GM12878 (cell line): ENCODE data around the gene INO80E. TPM values are rescaled to one million over a fixed set of nuclear protein-coding genes. Genes with fewer than 3 reads are reported as not detected.

Source experiments
- ATAC-seq: fragments of 200-7000 bp; cut with Tn5 transposase; 3 replicates; pipeline ENCODE4 v1.9.1; 2020; ENCODE audit warnings: mild to moderate bottlenecking, moderate library complexity
- BruUV-seq: library from RNA; stranded (reverse); fragments of 400-500 nt; replicated peaks from 2 replicates; lab custom pipeline; 2021; lab: Mats Ljungman, UMichigan
- CTCF ChIA-PET: fragments of 300-600 bp; sonication (Branson Sonifier 250); formaldehyde crosslinking; extraction: SDS; loops from one replicate; lab custom pipeline; 2021; ENCODE audit warnings: inconsistent platforms; lab: Yijun Ruan, JAX
- POLR2A ChIA-PET: fragments of 350-600 bp; formaldehyde crosslinking; extraction: SDS; loops from one replicate; lab custom pipeline; 2021; ENCODE audit warnings: inconsistent platforms; lab: Charles Lee
- RAD21 ChIA-PET: fragments of 300-600 bp; sonication (Branson Sonifier 250); formaldehyde crosslinking; loops from one replicate; lab custom pipeline; 2023; ENCODE audit warnings: antibody characterized with exemption; ENCODE audit not compliant: unreplicated experiment; lab: Charles Lee
- SMC1A ChIA-PET: fragments of 300-600 bp; sonication (Branson Sonifier 250); formaldehyde crosslinking; loops from one replicate; lab custom pipeline; 2023; ENCODE audit not compliant: unreplicated experiment, uncharacterized antibody; lab: Charles Lee
- DNase-seq: peaks from one replicate; pipeline ENCODE4 v3.0.0-alpha.2; 2011; ENCODE audit warnings: low read depth, low spot score
- FAIRE-seq: peaks from 3 replicates; lab custom pipeline; 2011; peaks lifted over from hg19 to GRCh38; lab: Jason Lieb, UNC
- H2AFZ ChIP-seq: 2 replicates; pipeline ENCODE4 v1.6.0; 2011; ENCODE audit warnings: low read depth, low read length, control low read depth; ENCODE audit not compliant: control insufficient read depth
- H3K27ac ChIP-seq: 2 replicates; pipeline ENCODE4 v1.5.1; 2011; ENCODE audit warnings: control low read depth; ENCODE audit not compliant: control insufficient read depth, insufficient read depth
- H3K27me3 ChIP-seq, 2 experiments: replicated peaks in 1 of 2; 2 replicates each; pipeline versions ENCODE4 v1.6.0 to v1.6.1; 2011; ENCODE audit warnings: low read length in 1 of 2; ENCODE audit not compliant: control insufficient read depth in 2 of 2, insufficient read depth in 2 of 2
- H3K36me3 ChIP-seq, 2 experiments: 2 replicates each; pipeline ENCODE4 v1.5.1; 2011; ENCODE audit warnings: low read length in 1 of 2; ENCODE audit not compliant: control insufficient read depth in 2 of 2, insufficient read depth in 2 of 2
- H3K4me1 ChIP-seq: 2 replicates; pipeline ENCODE4 v1.6.1; 2011; ENCODE audit warnings: mild to moderate bottlenecking, low read length, moderate library complexity, mixed read lengths; ENCODE audit not compliant: control insufficient read depth, insufficient read depth
- H3K4me2 ChIP-seq: 2 replicates; pipeline ENCODE4 v1.6.0; 2011; ENCODE audit warnings: control low read depth; ENCODE audit not compliant: control insufficient read depth, insufficient read depth
- H3K4me3 ChIP-seq: fragments of 200-600 bp; sonication (generic); 2 replicates; pipeline ENCODE4 v1.5.1; 2016
- H3K79me2 ChIP-seq: 2 replicates; pipeline ENCODE4 v1.6.0; 2011; ENCODE audit warnings: low read length; ENCODE audit not compliant: control insufficient read depth, insufficient read depth
- H3K9ac ChIP-seq: 2 replicates; pipeline ENCODE4 v1.8.0; 2011; ENCODE audit warnings: low read length, control low read depth, mixed read lengths; ENCODE audit not compliant: control insufficient read depth, insufficient read depth
- H3K9me3 ChIP-seq: replicated peaks from 3 replicates; pipeline ENCODE4 v1.5.1; 2011; ENCODE audit warnings: mild to moderate bottlenecking, low read length; ENCODE audit not compliant: control insufficient read depth, insufficient read depth
- H4K20me1 ChIP-seq: 2 replicates; pipeline ENCODE4 v1.6.0; 2011; ENCODE audit not compliant: control insufficient read depth, insufficient read depth
- FOXM1 ChIP-seq: IDR thresholded peaks from 2 replicates; pipeline ENCODE4 v1.6.1; 2012; ENCODE audit warnings: low read depth, mild to moderate bottlenecking, inconsistent platforms, low read length, moderate library complexity
- GATAD2B ChIP-seq: fragments of 450-650 bp; conservative IDR thresholded peaks from 2 replicates; pipeline ENCODE4 v1.6.1; 2017; ENCODE audit warnings: low read depth, mild to moderate bottlenecking, moderate library complexity
- HCFC1 ChIP-seq: fragments of 150-350 bp; IDR thresholded peaks from 2 replicates; pipeline ENCODE4 v1.6.1; 2014; ENCODE audit warnings: low read length
- HDGF ChIP-seq: fragments of 450-650 bp; IDR thresholded peaks from 2 replicates; pipeline ENCODE4 v1.6.1; 2016; ENCODE audit warnings: antibody characterized with exemption
- MXI1 ChIP-seq: fragments of 150-350 bp; IDR thresholded peaks from 2 replicates; pipeline ENCODE4 v1.6.1; 2011; ENCODE audit warnings: low read depth, mild to moderate bottlenecking, inconsistent platforms, low read length, improper control_type of control experiment
- POU2F2 ChIP-seq: IDR thresholded peaks from 3 replicates; pipeline ENCODE4 v1.6.1; 2011; ENCODE audit warnings: low read depth, mild to moderate bottlenecking, low read length, borderline replicate concordance
- SMC3 ChIP-seq: IDR thresholded peaks from 2 replicates; pipeline ENCODE4 v1.6.1; 2011; ENCODE audit warnings: low read length, improper control_type of control experiment, borderline replicate concordance
- SREBF1 ChIP-seq: IDR thresholded peaks from 2 replicates; pipeline ENCODE4 v1.6.1; 2012; ENCODE audit warnings: mild to moderate bottlenecking, low read length
- SUZ12 ChIP-seq: fragments of 200-600 bp; sonication (generic); IDR thresholded peaks from one replicate; pipeline ENCODE4 v1.6.1; 2018; ENCODE audit warnings: antibody characterized with exemption, mild to moderate bottlenecking; ENCODE audit not compliant: unreplicated experiment
- TBL1XR1 ChIP-seq: IDR thresholded peaks from 2 replicates; pipeline ENCODE4 v1.6.1; 2012; ENCODE audit warnings: low read depth, low read length, improper control_type of control experiment
- ZNF622 ChIP-seq: fragments of 450-650 bp; IDR thresholded peaks from 2 replicates; pipeline ENCODE4 v1.6.1; 2017; ENCODE audit warnings: mild to moderate bottlenecking, inconsistent platforms
- WGBS: methylation state at CpG from one replicate; pipeline ENCODE4 v1.1.6; 2016; ENCODE audit warnings: low lambda C conversion rate; ENCODE audit not compliant: insufficient replicate concordance, insufficient coverage; ENCODE audit errors: missing lambda C conversion rate; 5-methylcytosine and 5-hydroxymethylcytosine counted together
- in situ Hi-C: fragments of 300-500 bp; cut with MboI; formaldehyde crosslinking; loops from 9 replicates; pipeline ENCODE4 v1.14.3; 2018; ENCODE audit warnings: mixed read lengths
- intact Hi-C: fragments of 100-400 bp; cut with micrococcal nuclease; formaldehyde crosslinking; loops from one replicate; pipeline ENCODE4 v1.14.2; 2022; ENCODE audit not compliant: unreplicated experiment
- polyA plus RNA-seq, 11 experiments: library from polyadenylated mRNA; depleted of rRNA in 4 of 11; unstranded in 6 of 11; stranded (reverse) in 5 of 11; fragments of >200 nt; fragmentation: Nextera tagmentation in 4 of 11; fragmentation: Illumina TruSeq in 1 of 11; extraction: Ambion mirVana in 4 of 11; extraction: Trizol in 1 of 11; gene quantifications; 1 replicate in 1 of 11; 2 replicates in 10 of 11; pipeline versions ENCODE4 v1.2.1 to v1.2.3, GENCODE V29; 2011 to 2016; ENCODE audit warnings: inconsistent platforms in 2 of 11, missing spikeins in 2 of 11, low read depth in 1 of 11
- total RNA-seq, 4 experiments: library from RNA; depleted of rRNA in 3 of 4; stranded (reverse); fragments of >200 nt in 3 of 4; fragmentation: Illumina TruSeq in 1 of 4; extraction: Trizol in 1 of 4; gene quantifications; 2 replicates each; pipeline versions ENCODE4 v1.2.1 to v1.2.3, GENCODE V29; 2013 to 2021
- TF ChIP-seq, protein P1 (sequence below): IDR thresholded peaks from 2 replicates; pipeline ENCODE4 v1.6.1; 2011; ENCODE audit warnings: mild to moderate bottlenecking, low read depth, low read length, moderate library complexity; ENCODE audit not compliant: insufficient replicate concordance
- TF ChIP-seq, protein P2 (sequence below): fragments of 450-650 bp; IDR thresholded peaks from 2 replicates; pipeline ENCODE4 v1.6.1; 2017; ENCODE audit warnings: mild to moderate bottlenecking, moderate library complexity
- TF ChIP-seq, protein P3 (sequence below): fragments of 450-650 bp; IDR thresholded peaks from 2 replicates; pipeline ENCODE4 v1.6.1; 2017; ENCODE audit warnings: borderline replicate concordance
- TF ChIP-seq, protein P4 (sequence below): fragments of 450-650 bp; IDR thresholded peaks from 2 replicates; pipeline ENCODE4 v1.6.1; 2018; ENCODE audit warnings: mild to moderate bottlenecking, low read depth, moderate library complexity; ENCODE audit not compliant: partially characterized antibody

The INO80E gene
- total and polyA plus RNA-seq, 10 of the 15 experiments (the other 5 are each of a cell fraction or from before 2014, with no cell fraction given) = 0.39 to 74.0 (median 33.0) TPM

DNA sequence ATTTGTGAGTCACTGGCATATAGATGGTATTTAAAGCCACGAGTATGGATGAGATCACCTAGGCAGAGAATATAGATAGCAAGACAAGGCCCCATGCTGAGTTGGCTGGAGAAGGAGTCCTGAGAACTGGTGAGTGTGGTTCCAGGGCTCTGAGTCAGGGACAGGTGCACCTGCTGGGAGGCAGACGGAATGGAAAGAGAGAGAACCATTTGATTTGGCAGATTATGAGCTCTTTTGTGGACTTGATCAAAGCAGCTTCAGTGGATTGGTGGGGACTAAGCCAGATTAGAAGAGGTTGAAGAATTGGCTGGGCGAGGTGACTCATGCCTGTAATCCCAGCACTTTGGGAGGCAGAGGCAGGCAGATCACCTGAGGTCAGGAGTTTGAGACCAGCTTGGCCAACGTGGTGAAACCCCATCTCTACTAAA is 22.7 kb downstream of the INO80E start:
- no peak overlapping the region for H3K9ac ChIP-seq
- H3K27me3 ChIP-seq = peaks cover 0 to 2% of the 10 kb centered on the region in 2 experiments; a peak in 1 of 4 replicates
- no peak overlapping the region for H3K27ac ChIP-seq
- RAD21 ChIA-PET = interaction anchor here (1.0 to 1.9 kb wide), 2 partner anchors 13 to 826 kb away, joined by 5 to 6 read pairs; partner anchors contain the start of gene TLCD3B
- FAIRE-seq = no peak
- no peak for ATAC-seq
- no peak for TF ChIP-seq ZNF622
- TF ChIP-seq FOXM1 = no peak
- TF ChIP-seq GATAD2B = no peak
- no peak for TF ChIP-seq SREBF1
- TF ChIP-seq POU2F2 = no peak
- TF ChIP-seq, protein P1, sequence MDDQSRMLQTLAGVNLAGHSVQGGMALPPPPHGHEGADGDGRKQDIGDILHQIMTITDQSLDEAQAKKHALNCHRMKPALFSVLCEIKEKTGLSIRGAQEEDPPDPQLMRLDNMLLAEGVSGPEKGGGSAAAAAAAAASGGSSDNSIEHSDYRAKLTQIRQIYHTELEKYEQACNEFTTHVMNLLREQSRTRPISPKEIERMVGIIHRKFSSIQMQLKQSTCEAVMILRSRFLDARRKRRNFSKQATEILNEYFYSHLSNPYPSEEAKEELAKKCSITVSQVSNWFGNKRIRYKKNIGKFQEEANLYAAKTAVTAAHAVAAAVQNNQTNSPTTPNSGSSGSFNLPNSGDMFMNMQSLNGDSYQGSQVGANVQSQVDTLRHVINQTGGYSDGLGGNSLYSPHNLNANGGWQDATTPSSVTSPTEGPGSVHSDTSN = no peak
- TF ChIP-seq, protein P2, sequence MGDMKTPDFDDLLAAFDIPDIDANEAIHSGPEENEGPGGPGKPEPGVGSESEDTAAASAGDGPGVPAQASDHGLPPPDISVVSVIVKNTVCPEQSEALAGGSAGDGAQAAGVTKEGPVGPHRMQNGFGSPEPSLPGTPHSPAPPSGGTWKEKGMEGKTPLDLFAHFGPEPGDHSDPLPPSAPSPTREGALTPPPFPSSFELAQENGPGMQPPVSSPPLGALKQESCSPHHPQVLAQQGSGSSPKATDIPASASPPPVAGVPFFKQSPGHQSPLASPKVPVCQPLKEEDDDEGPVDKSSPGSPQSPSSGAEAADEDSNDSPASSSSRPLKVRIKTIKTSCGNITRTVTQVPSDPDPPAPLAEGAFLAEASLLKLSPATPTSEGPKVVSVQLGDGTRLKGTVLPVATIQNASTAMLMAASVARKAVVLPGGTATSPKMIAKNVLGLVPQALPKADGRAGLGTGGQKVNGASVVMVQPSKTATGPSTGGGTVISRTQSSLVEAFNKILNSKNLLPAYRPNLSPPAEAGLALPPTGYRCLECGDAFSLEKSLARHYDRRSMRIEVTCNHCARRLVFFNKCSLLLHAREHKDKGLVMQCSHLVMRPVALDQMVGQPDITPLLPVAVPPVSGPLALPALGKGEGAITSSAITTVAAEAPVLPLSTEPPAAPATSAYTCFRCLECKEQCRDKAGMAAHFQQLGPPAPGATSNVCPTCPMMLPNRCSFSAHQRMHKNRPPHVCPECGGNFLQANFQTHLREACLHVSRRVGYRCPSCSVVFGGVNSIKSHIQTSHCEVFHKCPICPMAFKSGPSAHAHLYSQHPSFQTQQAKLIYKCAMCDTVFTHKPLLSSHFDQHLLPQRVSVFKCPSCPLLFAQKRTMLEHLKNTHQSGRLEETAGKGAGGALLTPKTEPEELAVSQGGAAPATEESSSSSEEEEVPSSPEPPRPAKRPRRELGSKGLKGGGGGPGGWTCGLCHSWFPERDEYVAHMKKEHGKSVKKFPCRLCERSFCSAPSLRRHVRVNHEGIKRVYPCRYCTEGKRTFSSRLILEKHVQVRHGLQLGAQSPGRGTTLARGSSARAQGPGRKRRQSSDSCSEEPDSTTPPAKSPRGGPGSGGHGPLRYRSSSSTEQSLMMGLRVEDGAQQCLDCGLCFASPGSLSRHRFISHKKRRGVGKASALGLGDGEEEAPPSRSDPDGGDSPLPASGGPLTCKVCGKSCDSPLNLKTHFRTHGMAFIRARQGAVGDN = no peak
- TF ChIP-seq TBL1XR1 = no peak
- no peak for TF ChIP-seq SUZ12
- TF ChIP-seq, protein P3, sequence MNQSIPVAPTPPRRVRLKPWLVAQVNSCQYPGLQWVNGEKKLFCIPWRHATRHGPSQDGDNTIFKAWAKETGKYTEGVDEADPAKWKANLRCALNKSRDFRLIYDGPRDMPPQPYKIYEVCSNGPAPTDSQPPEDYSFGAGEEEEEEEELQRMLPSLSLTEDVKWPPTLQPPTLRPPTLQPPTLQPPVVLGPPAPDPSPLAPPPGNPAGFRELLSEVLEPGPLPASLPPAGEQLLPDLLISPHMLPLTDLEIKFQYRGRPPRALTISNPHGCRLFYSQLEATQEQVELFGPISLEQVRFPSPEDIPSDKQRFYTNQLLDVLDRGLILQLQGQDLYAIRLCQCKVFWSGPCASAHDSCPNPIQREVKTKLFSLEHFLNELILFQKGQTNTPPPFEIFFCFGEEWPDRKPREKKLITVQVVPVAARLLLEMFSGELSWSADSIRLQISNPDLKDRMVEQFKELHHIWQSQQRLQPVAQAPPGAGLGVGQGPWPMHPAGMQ = no peak
- TF ChIP-seq MXI1 = no peak
- no peak for TF ChIP-seq SMC3
- no peak for TF ChIP-seq HDGF
- TF ChIP-seq, protein P4, sequence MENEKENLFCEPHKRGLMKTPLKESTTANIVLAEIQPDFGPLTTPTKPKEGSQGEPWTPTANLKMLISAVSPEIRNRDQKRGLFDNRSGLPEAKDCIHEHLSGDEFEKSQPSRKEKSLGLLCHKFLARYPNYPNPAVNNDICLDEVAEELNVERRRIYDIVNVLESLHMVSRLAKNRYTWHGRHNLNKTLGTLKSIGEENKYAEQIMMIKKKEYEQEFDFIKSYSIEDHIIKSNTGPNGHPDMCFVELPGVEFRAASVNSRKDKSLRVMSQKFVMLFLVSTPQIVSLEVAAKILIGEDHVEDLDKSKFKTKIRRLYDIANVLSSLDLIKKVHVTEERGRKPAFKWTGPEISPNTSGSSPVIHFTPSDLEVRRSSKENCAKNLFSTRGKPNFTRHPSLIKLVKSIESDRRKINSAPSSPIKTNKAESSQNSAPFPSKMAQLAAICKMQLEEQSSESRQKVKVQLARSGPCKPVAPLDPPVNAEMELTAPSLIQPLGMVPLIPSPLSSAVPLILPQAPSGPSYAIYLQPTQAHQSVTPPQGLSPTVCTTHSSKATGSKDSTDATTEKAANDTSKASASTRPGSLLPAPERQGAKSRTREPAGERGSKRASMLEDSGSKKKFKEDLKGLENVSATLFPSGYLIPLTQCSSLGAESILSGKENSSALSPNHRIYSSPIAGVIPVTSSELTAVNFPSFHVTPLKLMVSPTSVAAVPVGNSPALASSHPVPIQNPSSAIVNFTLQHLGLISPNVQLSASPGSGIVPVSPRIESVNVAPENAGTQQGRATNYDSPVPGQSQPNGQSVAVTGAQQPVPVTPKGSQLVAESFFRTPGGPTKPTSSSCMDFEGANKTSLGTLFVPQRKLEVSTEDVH = no peak
- no peak for TF ChIP-seq HCFC1
- TF ChIP-seq, all 136 proteins: peak for 0
- no peaks in the 10 kb centered on the region for H3K36me3 ChIP-seq
- CTCF ChIA-PET = interaction anchor here (0.7 to 3.0 kb wide), 5 partner anchors 10 to 190 kb away, joined by 3 to 12 read pairs (median 4); partner anchors contain the start of gene TLCD3B
- H3K4me1 ChIP-seq = 0 out of 2 replicates have a peak, but pooled peaks cover 2% of the 10 kb centered on the region
- no peaks in the 10 kb centered on the region for H3K79me2 ChIP-seq
- no TSS peak for BruUV-seq
- H3K4me2 ChIP-seq = no peak overlapping the region
- WGBS = 11% methylated on average over 4 of the region's 4 CpGs
- SMC1A ChIA-PET = interaction anchor here (1.0 to 1.2 kb wide), 2 partner anchors 42 to 170 kb away, joined by 3 read pairs; no protein-coding TSS in a partner anchor
- POLR2A ChIA-PET = interaction anchor here (0.5 kb wide), 1 partner anchor 1045 kb away, joined by 3 read pairs; no protein-coding TSS in a partner anchor
- no peaks in the 10 kb centered on the region for H4K20me1 ChIP-seq
- no peak overlapping the region for H3K4me3 ChIP-seq
- H2AFZ ChIP-seq = no peak overlapping the region
- no peak for DNase-seq
- H3K9me3 ChIP-seq = no peaks in the 10 kb centered on the region
- in situ Hi-C loops = loop anchor here (25.0 kb wide), 1 partner anchor 906 kb away; no protein-coding TSS in a partner anchor
- intact Hi-C loops = no loop called here
